SK-N-SH treated with all-trans-retinoic acid at 6 μM for 48 hours (cell line): ENCODE results near the gene SGF29.

ENCODE experiments used
- ARNTL ChIP-seq: fragments of 450-650 bp; formaldehyde crosslinking; IDR thresholded peaks from 2 replicates; pipeline ENCODE4 v1.5.0; 2020; ENCODE audit warnings: low read depth, mild to moderate bottlenecking, moderate library complexity, borderline replicate concordance
- CSRNP3 ChIP-seq: fragments of 250-450 bp; sonication (Bioruptor Pico); IDR thresholded peaks from 2 replicates; pipeline ENCODE4 v1.5.1; 2021; ENCODE audit warnings: mild to moderate bottlenecking, moderate library complexity
- ESRRG ChIP-seq: fragments of 250-450 bp; sonication (Bioruptor Pico); IDR thresholded peaks from 2 replicates; pipeline ENCODE4 v1.6.1; 2021; ENCODE audit warnings: mild to moderate bottlenecking
- OSR1 ChIP-seq: fragments of 250-450 bp; sonication (Bioruptor Pico); IDR thresholded peaks from 2 replicates; pipeline ENCODE4 v1.8.0; 2022; ENCODE audit warnings: moderate library complexity, mild to moderate bottlenecking, inconsistent platforms
- PATZ1 ChIP-seq: fragments of 250-450 bp; sonication (Bioruptor Pico); IDR thresholded peaks from 2 replicates; pipeline ENCODE4 v1.8.0; 2020; ENCODE audit warnings: mild to moderate bottlenecking, moderate library complexity, borderline replicate concordance
- TCF4 ChIP-seq: fragments of 250-450 bp; sonication (Bioruptor Pico); IDR thresholded peaks from 2 replicates; pipeline ENCODE4 v1.8.0; 2021; ENCODE audit warnings: mild to moderate bottlenecking, moderate library complexity, borderline replicate concordance
- TOX ChIP-seq: fragments of 250-450 bp; sonication (Bioruptor Pico); IDR thresholded peaks from 2 replicates; pipeline ENCODE4 v1.8.0; 2021; ENCODE audit warnings: mild to moderate bottlenecking, moderate library complexity, borderline replicate concordance
- TSHZ2 ChIP-seq: fragments of 250-450 bp; sonication (Bioruptor Pico); IDR thresholded peaks from 2 replicates; pipeline ENCODE4 v1.5.0; 2020; ENCODE audit warnings: mild to moderate bottlenecking, moderate library complexity
- ZFP3 ChIP-seq: fragments of 250-450 bp; sonication (Bioruptor Pico); IDR thresholded peaks from 2 replicates; pipeline ENCODE4 v1.5.0; 2020; ENCODE audit warnings: mild to moderate bottlenecking, moderate library complexity
- ZFP30 ChIP-seq: fragments of 450-650 bp; formaldehyde crosslinking; IDR thresholded peaks from 2 replicates; pipeline ENCODE4 v1.5.0; 2022; ENCODE audit warnings: mild to moderate bottlenecking, moderate library complexity

DNA sequence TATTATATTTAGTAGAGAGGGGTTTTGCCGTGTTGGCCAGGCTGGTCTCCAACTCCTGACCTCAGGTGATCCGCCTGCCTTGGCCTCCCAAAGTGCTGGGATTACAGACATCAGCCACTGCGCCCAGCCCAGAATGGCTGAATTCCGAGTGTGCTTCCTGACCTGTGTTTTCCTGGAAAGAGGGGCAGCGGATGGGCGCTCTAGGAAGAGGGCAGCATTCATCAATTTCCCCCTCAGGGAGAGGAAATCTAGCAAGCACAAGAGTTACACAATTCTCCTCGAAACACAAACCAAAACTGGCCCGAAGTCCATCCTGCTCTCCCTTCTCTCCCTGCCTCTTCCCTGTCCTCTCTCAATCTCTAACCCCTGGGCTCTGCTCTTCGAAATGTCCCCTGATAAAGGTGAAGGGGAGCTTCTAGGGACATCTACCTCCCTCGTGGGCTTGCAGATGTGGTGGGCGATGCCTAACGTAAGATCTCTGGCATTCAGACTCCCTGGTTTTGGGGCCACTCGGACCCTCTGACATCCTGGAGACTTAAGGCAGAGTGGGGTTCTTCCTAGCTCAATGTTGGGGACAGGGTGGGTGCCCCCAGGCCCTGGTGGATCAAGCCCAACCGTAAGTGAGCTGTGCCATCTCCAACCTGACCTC is 48.1 kb upstream of the SGF29 start:
- TF ChIP-seq CSRNP3 (CRISPR knock-in tag) = no peak
- TF ChIP-seq ZFP3 (CRISPR knock-in tag) = no peak
- TF ChIP-seq TSHZ2 (CRISPR knock-in tag) = no peak
- no peak for TF ChIP-seq ESRRG (CRISPR knock-in tag)
- TF ChIP-seq ZFP30 (CRISPR knock-in tag) = no peak
- TF ChIP-seq PATZ1 = no peak
- TF ChIP-seq ARNTL (CRISPR knock-in tag) = no peak
- TF ChIP-seq OSR1 (CRISPR knock-in tag) = no peak
- TF ChIP-seq TCF4 = no peak
- TF ChIP-seq TOX = no peak
